ENCODE results near the gene ALDH8A1. TPM values are rescaled to one million over a fixed set of nuclear protein-coding genes. Genes with fewer than 3 reads are reported as not detected.

ALDH8A1 gene
- polyA plus RNA-seq, 1 experiment: 0.35 TPM

GRCh38 chr6:134962421-134962820 lies 12.5 kb upstream of the ALDH8A1 start:
- Histone ChIP-seq H3K9me3 (ENCODE audit: control insufficient read depth, insufficient read depth, low read length) (no peaks in the 10 kb centered on the region), H3K27ac (ENCODE audit: low read depth, low read length) (no peak overlapping the region), H3K4me3 (ENCODE audit: low read depth, low read length) (no peak overlapping the region), H3K27me3 (ENCODE audit: control insufficient read depth, insufficient read depth, low read length) (no peaks in the 10 kb centered on the region)
- ChIA-PET CTCF (no interaction called here), POLR2A (no interaction called here)
- DNase-seq (ENCODE audit: low read depth, low spot score): no peak
- TF ChIP-seq CTCF (IDR thresholded peaks at IDR 0.05; ENCODE audit: low read depth, low read length): no peak

DNA sequence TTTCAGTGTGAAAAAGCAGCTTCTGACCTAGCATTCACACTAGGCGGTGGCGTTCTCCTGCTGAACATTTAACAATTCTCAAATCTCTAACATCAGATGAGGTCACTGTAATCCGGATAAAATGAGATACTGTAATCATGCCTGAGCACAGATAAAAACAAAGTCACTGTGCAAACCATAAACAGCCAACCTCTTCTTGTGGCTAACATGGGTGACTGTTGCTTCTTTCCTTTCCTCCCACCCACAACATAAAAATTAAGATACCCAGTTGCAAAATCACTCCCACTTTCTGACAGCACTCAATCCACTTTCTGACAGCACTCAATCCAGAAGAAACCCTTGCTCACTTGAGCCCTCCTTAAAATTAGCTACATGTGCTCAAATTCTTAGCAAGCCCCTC lies 11.5 kb upstream of the ALDH8A1 start:
- Histone ChIP-seq H3K27me3 (ENCODE audit: control insufficient read depth, insufficient read depth, low read length) (no peaks in the 10 kb centered on the region), H3K4me3 (ENCODE audit: low read depth, low read length) (no peak overlapping the region), H3K27ac (ENCODE audit: low read depth, low read length) (no peak overlapping the region), H3K9me3 (ENCODE audit: control insufficient read depth, insufficient read depth, low read length) (no peaks in the 10 kb centered on the region)
- no peak for DNase-seq (ENCODE audit: low read depth, low spot score)
- no peak for TF ChIP-seq CTCF (IDR thresholded peaks at IDR 0.05; ENCODE audit: low read depth, low read length)
- ChIA-PET POLR2A (no interaction called here), CTCF (no interaction called here)

DNA sequence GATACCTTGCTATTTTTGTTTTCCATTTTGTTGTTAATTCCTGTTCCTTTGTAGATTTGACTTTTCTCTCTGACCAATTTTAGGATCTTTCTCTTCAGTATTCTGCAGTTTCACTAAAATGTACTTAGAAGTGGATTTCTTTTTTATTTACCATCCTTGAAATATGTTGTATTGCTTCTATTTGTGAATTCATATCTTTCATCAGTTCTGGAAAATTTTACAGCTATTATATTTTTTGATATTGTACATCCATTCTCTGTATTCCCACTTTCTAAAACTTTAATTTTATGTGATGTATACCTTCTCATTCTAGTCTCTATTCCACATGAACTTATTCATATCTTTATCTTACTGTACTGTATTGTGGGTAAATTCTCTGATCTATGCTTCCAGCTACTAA lies 9.7 kb upstream of the ALDH8A1 start:
- Histone ChIP-seq H3K27ac (ENCODE audit: low read depth, low read length) (no peak overlapping the region), H3K9me3 (ENCODE audit: control insufficient read depth, insufficient read depth, low read length) (no peaks in the 10 kb centered on the region), H3K4me3 (ENCODE audit: low read depth, low read length) (no peak overlapping the region), H3K27me3 (ENCODE audit: control insufficient read depth, insufficient read depth, low read length) (no peaks in the 10 kb centered on the region)
- ChIA-PET CTCF (interaction anchor here (1.0 to 1.4 kb wide), 3 partner anchors 19 to 836 kb away, joined by 3 to 4 read pairs (median 3); no protein-coding TSS in a partner anchor), POLR2A (no interaction called here)
- no peak for TF ChIP-seq CTCF (IDR thresholded peaks at IDR 0.05; ENCODE audit: low read depth, low read length)
- DNase-seq (ENCODE audit: low read depth, low spot score): no peak

DNA sequence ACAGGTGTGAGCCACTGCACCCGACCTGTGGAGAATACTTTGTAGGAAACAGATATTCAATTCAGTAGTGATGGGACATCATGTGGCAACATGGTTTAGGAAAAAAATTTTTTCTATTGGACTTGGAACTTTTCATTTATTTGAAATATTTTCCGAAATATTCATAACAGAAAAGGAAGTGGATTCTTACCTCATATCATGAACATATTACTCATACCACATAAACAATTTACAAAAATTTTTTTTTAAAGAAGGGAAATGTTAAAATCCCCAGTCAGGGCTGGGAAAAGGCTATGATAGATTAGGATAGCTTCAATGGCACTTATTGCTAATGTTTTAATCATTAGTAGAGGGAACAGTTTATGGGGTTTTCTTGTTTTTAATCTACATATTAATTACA lies 6.8 kb upstream of the ALDH8A1 start:
- no peaks in the 10 kb centered on the region for H3K27me3 ChIP-seq (ENCODE audit: control insufficient read depth, insufficient read depth, low read length)
- no peak for TF ChIP-seq CTCF (IDR thresholded peaks at IDR 0.05; ENCODE audit: low read depth, low read length)
- no peak overlapping the region for H3K27ac ChIP-seq (ENCODE audit: low read depth, low read length)
- DNase-seq (ENCODE audit: low read depth, low spot score): no peak
- ChIA-PET POLR2A (no interaction called here), CTCF (no interaction called here)
- no peaks in the 10 kb centered on the region for H3K9me3 ChIP-seq (ENCODE audit: control insufficient read depth, insufficient read depth, low read length)
- H3K4me3 ChIP-seq (ENCODE audit: low read depth, low read length): no peak overlapping the region

- POLR2A ChIA-PET: no interaction called here
- Histone ChIP-seq H3K27ac (ENCODE audit: low read depth, low read length) (no peak overlapping the region), H3K4me3 (ENCODE audit: low read depth, low read length) (no peak overlapping the region), H3K27me3 (ENCODE audit: control insufficient read depth, insufficient read depth, low read length) (no peaks in the 10 kb centered on the region), H3K9me3 (ENCODE audit: control insufficient read depth, insufficient read depth, low read length) (no peaks in the 10 kb centered on the region)
- no peak for DNase-seq (ENCODE audit: low read depth, low spot score)
- no peak for TF ChIP-seq CTCF (IDR thresholded peaks at IDR 0.05; ENCODE audit: low read depth, low read length)
- CTCF ChIA-PET: interaction anchor here (0.5 kb wide), 1 partner anchor 433 kb away, joined by 3 read pairs; no protein-coding TSS in a partner anchor
Observed at GRCh38 chr6:134956032-134956431, 6.1 kb upstream of the ALDH8A1 start.
